ENCODE data around the gene KANK4.

GRCh38 chr1:62288662-62289061 lies 30.6 kb downstream of the KANK4 start:
- TF ChIP-seq CTCF (IDR thresholded peaks at IDR 0.05) (no peak), POLR2A (IDR thresholded peaks at IDR 0.05) (no peak)
